ENCODE measurements around the gene CAMK1. TPM values are rescaled to one million over a fixed set of nuclear protein-coding genes. Genes with fewer than 3 reads are reported as not detected.

CAMK1 gene
- total and polyA plus RNA-seq, 4 donors = 13.8 to 20.1 (median 16.7) TPM

GRCh38 chr3:9742560-9742959 lies 27.2 kb downstream of the CAMK1 start (continued):
- TF ChIP-seq, protein P1, sequence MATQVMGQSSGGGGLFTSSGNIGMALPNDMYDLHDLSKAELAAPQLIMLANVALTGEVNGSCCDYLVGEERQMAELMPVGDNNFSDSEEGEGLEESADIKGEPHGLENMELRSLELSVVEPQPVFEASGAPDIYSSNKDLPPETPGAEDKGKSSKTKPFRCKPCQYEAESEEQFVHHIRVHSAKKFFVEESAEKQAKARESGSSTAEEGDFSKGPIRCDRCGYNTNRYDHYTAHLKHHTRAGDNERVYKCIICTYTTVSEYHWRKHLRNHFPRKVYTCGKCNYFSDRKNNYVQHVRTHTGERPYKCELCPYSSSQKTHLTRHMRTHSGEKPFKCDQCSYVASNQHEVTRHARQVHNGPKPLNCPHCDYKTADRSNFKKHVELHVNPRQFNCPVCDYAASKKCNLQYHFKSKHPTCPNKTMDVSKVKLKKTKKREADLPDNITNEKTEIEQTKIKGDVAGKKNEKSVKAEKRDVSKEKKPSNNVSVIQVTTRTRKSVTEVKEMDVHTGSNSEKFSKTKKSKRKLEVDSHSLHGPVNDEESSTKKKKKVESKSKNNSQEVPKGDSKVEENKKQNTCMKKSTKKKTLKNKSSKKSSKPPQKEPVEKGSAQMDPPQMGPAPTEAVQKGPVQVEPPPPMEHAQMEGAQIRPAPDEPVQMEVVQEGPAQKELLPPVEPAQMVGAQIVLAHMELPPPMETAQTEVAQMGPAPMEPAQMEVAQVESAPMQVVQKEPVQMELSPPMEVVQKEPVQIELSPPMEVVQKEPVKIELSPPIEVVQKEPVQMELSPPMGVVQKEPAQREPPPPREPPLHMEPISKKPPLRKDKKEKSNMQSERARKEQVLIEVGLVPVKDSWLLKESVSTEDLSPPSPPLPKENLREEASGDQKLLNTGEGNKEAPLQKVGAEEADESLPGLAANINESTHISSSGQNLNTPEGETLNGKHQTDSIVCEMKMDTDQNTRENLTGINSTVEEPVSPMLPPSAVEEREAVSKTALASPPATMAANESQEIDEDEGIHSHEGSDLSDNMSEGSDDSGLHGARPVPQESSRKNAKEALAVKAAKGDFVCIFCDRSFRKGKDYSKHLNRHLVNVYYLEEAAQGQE (IDR thresholded peaks at IDR 0.05) = no peak
- TF ChIP-seq GABPA (IDR thresholded peaks at IDR 0.05 in 1 of 2, conservative IDR thresholded peaks at IDR 0.05 in 1 of 2) (no peak), RAD21 (IDR thresholded peaks at IDR 0.05) (no peak), YY1 (IDR thresholded peaks at IDR 0.05) (no peak)

DNA sequence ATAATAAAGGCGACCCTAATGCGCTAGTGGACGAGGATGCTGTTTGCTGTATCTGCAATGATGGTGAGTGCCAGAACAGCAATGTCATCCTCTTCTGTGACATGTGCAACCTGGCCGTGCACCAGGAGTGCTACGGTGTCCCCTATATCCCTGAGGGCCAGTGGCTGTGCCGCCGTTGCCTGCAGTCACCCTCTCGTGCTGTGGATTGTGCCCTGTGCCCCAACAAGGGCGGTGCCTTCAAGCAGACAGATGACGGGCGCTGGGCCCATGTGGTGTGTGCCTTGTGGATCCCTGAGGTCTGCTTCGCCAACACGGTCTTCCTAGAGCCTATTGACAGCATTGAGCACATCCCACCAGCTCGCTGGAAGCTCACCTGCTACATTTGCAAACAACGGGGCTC lies 30.6 kb downstream of the CAMK1 start:
- Histone ChIP-seq H3K4me1 (ENCODE audit: control insufficient read depth in 4 of 4, insufficient read depth in 4 of 4, low read length in 3 of 4) (no peaks in the 10 kb centered on the region), H3K36me3 (ENCODE audit: control insufficient read depth in 4 of 4, insufficient read depth in 3 of 4, low read depth in 1 of 4, low read length in 3 of 4) (peaks cover 21 to 84% (median 67%) of the 10 kb centered on the region in 4 donors), H3K4me3 (ENCODE audit: low read depth in 1 of 3, low read length in 3 of 3) (no peak overlapping the region), H3K27ac (ENCODE audit: low read depth in 1 of 2, low read length in 2 of 2) (no peak overlapping the region), H3K9me3 (ENCODE audit: control insufficient read depth in 4 of 4, low read length in 3 of 4) (no peaks in the 10 kb centered on the region), H3K9ac (ENCODE audit: low read depth in 1 of 2, low read length in 2 of 2) (no peak overlapping the region), H3K27me3 (ENCODE audit: control insufficient read depth in 4 of 4, insufficient read depth in 4 of 4, low read length in 3 of 4) (no peaks in the 10 kb centered on the region)
- 95% methylated on average over 15 of the region's 15 CpGs for WGBS
- DNase-seq (ENCODE audit: low spot score) = no peak
- TF ChIP-seq ZBTB33 (IDR thresholded peaks at IDR 0.05) = no peak
- no peak for TF ChIP-seq SP1 (IDR thresholded peaks at IDR 0.05)
- TF ChIP-seq HNF4A (conservative IDR thresholded peaks at IDR 0.05) = no peak
- TF ChIP-seq TAF1 (conservative IDR thresholded peaks at IDR 0.05) = no peak
- no peak for TF ChIP-seq YY1 (IDR thresholded peaks at IDR 0.05)
- no peak for TF ChIP-seq CTCF (IDR thresholded peaks at IDR 0.05; ENCODE audit: low read depth, low read length, missing input control)

- Histone ChIP-seq H3K27ac (ENCODE audit: low read depth in 1 of 2, low read length in 2 of 2) (no peak overlapping the region), H3K9me3 (ENCODE audit: control insufficient read depth in 4 of 4, low read length in 3 of 4) (no peaks in the 10 kb centered on the region), H3K4me1 (ENCODE audit: control insufficient read depth in 4 of 4, insufficient read depth in 4 of 4, low read length in 3 of 4) (peaks cover 3 to 19% (median 15%) of the 10 kb centered on the region in 4 donors), H3K27me3 (ENCODE audit: control insufficient read depth in 4 of 4, insufficient read depth in 4 of 4, low read length in 3 of 4) (no peaks in the 10 kb centered on the region), H3K4me3 (ENCODE audit: low read depth in 1 of 3, low read length in 3 of 3) (no peak overlapping the region), H3K9ac (ENCODE audit: low read depth in 1 of 2, low read length in 2 of 2) (no peak overlapping the region), H3K36me3 (ENCODE audit: control insufficient read depth in 4 of 4, insufficient read depth in 3 of 4, low read depth in 1 of 4, low read length in 3 of 4) (peaks cover 13 to 60% (median 45%) of the 10 kb centered on the region in 4 donors)
- TF ChIP-seq, protein P1 (IDR thresholded peaks at IDR 0.05) = no peak
- TF ChIP-seq TAF1 (conservative IDR thresholded peaks at IDR 0.05) (no peak), RAD21 (IDR thresholded peaks at IDR 0.05) (no peak), NR2F2 (IDR thresholded peaks at IDR 0.05) (no peak)
- WGBS = 90% methylated on average over 2 of the region's 2 CpGs
- no peak for DNase-seq (ENCODE audit: low spot score)
These were observed 32.9 kb downstream of the CAMK1 start for GRCh38 chr3:9736831-9737230.

Data from liver (tissue), 9 donors.